A549 (cell line): ENCODE measurements around the gene NASP. TPM values are rescaled to one million over a fixed set of nuclear protein-coding genes. Genes with fewer than 3 reads are reported as not detected.

Experiments used
- ATAC-seq, 2 experiments: fragments of 200-7000 bp in 1 of 2; fragments of >200 bp in 1 of 2; cut with Nextera tagmentation in 1 of 2; cut with Tn5 transposase in 1 of 2; 3 replicates each; pipeline versions ENCODE4 v1.8.0 to v1.9.1; 2018 to 2020; ENCODE audit warnings: mild to moderate bottlenecking in 1 of 2, moderate library complexity in 1 of 2
- CTCF ChIA-PET: fragments of 300-600 bp; sonication (Branson Sonifier 250); formaldehyde crosslinking; extraction: SDS; loops from one replicate; lab custom pipeline; 2021; ENCODE audit warnings: antibody characterized with exemption, inconsistent platforms; lab: Yijun Ruan, JAX
- POLR2A ChIA-PET: fragments of 350-600 bp; formaldehyde crosslinking; extraction: SDS; loops from one replicate; lab custom pipeline; 2021; ENCODE audit warnings: antibody characterized with exemption, inconsistent platforms; lab: Yijun Ruan, JAX
- DNase-seq, 2 experiments: peaks; one replicate each; pipeline versions ENCODE4 v3.0.0 to v3.0.0-alpha.2; 2011 to 2016; ENCODE audit warnings: low read depth in 1 of 2, low spot score in 1 of 2
- FAIRE-seq: peaks from 2 replicates; lab custom pipeline; 2011; peaks lifted over from hg19 to GRCh38; lab: Jason Lieb, UNC
- H3K27ac ChIP-seq, 2 experiments: fragments of >200 bp; sonication (Bioruptor Twin); formaldehyde crosslinking; 3 replicates each; pipeline ENCODE4 v1.5.1; 2016 to 2017
- H3K4me1 ChIP-seq: fragments of >200 bp; sonication (Bioruptor Twin); formaldehyde crosslinking; 3 replicates; pipeline ENCODE4 v1.6.1; 2016
- H3K4me2 ChIP-seq: fragments of >200 bp; sonication (Bioruptor Twin); formaldehyde crosslinking; 3 replicates; pipeline ENCODE4 v1.6.1; 2016
- H3K4me3 ChIP-seq: fragments of >200 bp; sonication (Bioruptor Twin); formaldehyde crosslinking; 3 replicates; pipeline ENCODE4 v1.5.1; 2016
- H3K9me3 ChIP-seq: fragments of >200 bp; sonication (Bioruptor Twin); formaldehyde crosslinking; 3 replicates; pipeline ENCODE4 v1.6.1; 2016
- ATOH8 ChIP-seq: fragments of 250-450 bp; sonication (Bioruptor Pico); IDR thresholded peaks from 2 replicates; pipeline ENCODE4 v1.5.0; 2020; ENCODE audit warnings: low read depth, mild to moderate bottlenecking, moderate library complexity
- BCL3 ChIP-seq: fragments of >200 bp; sonication (Bioruptor Twin); formaldehyde crosslinking; IDR thresholded peaks from 3 replicates; pipeline ENCODE4 v1.6.1; 2016
- CEBPB ChIP-seq, 2 experiments: fragments of >200 bp in 1 of 2; sonication (Bioruptor Twin) in 1 of 2; formaldehyde crosslinking in 1 of 2; IDR thresholded peaks; 2 replicates each; pipeline ENCODE4 v1.6.1; 2012 to 2016
- CTCF ChIP-seq: fragments of >200 bp; sonication (Bioruptor Twin); formaldehyde crosslinking; IDR thresholded peaks from 3 replicates; pipeline ENCODE4 v1.5.1; 2016
- EHF ChIP-seq: fragments of 250-450 bp; sonication (Bioruptor Pico); IDR thresholded peaks from 2 replicates; pipeline ENCODE4 v1.5.0; 2020; ENCODE audit warnings: mild to moderate bottlenecking
- ELK1 ChIP-seq: fragments of 150-350 bp; IDR thresholded peaks from 2 replicates; pipeline ENCODE4 v1.6.1; 2014; ENCODE audit warnings: low read depth, mild to moderate bottlenecking, low read length
- ESRRA ChIP-seq: fragments of 150-350 bp; IDR thresholded peaks from 2 replicates; pipeline ENCODE4 v1.6.1; 2014; ENCODE audit warnings: mild to moderate bottlenecking, low read length, borderline replicate concordance
- FOSB ChIP-seq: fragments of 250-450 bp; sonication (Bioruptor Pico); IDR thresholded peaks from 2 replicates; pipeline ENCODE4 v1.5.0; 2020; ENCODE audit warnings: mild to moderate bottlenecking, moderate library complexity
- GATA3 ChIP-seq: IDR thresholded peaks from 2 replicates; pipeline ENCODE4 v1.6.1; 2012; ENCODE audit warnings: borderline replicate concordance
- HES2 ChIP-seq: fragments of >200 bp; sonication (Bioruptor Twin); formaldehyde crosslinking; IDR thresholded peaks from 2 replicates; pipeline ENCODE4 v1.6.1; 2016
- JUN ChIP-seq, 2 experiments: fragments of >200 bp; sonication (Bioruptor Twin); formaldehyde crosslinking; IDR thresholded peaks; 2 replicates in 1 of 2; 3 replicates in 1 of 2; pipeline ENCODE4 v1.6.1; 2016 to 2017
- MAFK ChIP-seq: fragments of 450-650 bp; IDR thresholded peaks from 2 replicates; pipeline ENCODE4 v1.6.1; 2014; ENCODE audit not compliant: partially characterized antibody
- MAZ ChIP-seq: fragments of 150-350 bp; IDR thresholded peaks from 2 replicates; pipeline ENCODE4 v1.6.1; 2014; ENCODE audit warnings: antibody characterized with exemption, low read depth, low read length, borderline replicate concordance
- PBX3 ChIP-seq: IDR thresholded peaks from 2 replicates; pipeline ENCODE4 v1.6.1; 2012
- RAD21 ChIP-seq, 2 experiments: fragments of >200 bp in 1 of 2; sonication (Bioruptor Twin) in 1 of 2; formaldehyde crosslinking in 1 of 2; IDR thresholded peaks in 1 of 2; conservative IDR thresholded peaks in 1 of 2; 2 replicates in 1 of 2; 3 replicates in 1 of 2; pipeline ENCODE4 v1.6.1; 2012 to 2018; ENCODE audit warnings: inconsistent platforms in 1 of 2
- RARB ChIP-seq: fragments of 250-450 bp; sonication (Bioruptor Pico); IDR thresholded peaks from 2 replicates; pipeline ENCODE4 v1.8.0; 2021; ENCODE audit warnings: mild to moderate bottlenecking, moderate library complexity
- REST ChIP-seq: fragments of 200-600 bp; sonication (generic); IDR thresholded peaks from 2 replicates; pipeline ENCODE4 v1.6.1; 2016; ENCODE audit warnings: antibody characterized with exemption, mild to moderate bottlenecking, moderate library complexity
- SMC3 ChIP-seq: fragments of >200 bp; sonication (Bioruptor Twin); formaldehyde crosslinking; IDR thresholded peaks from 3 replicates; pipeline ENCODE4 v1.6.1; 2018; ENCODE audit warnings: inconsistent platforms
- TFCP2L1 ChIP-seq: fragments of 250-450 bp; sonication (Bioruptor Pico); IDR thresholded peaks from 2 replicates; pipeline ENCODE4 v1.5.0; 2021; ENCODE audit warnings: mild to moderate bottlenecking
- ZFP36 ChIP-seq: fragments of 450-650 bp; IDR thresholded peaks from 2 replicates; pipeline ENCODE4 v1.6.1; 2014; ENCODE audit warnings: borderline replicate concordance; ENCODE audit not compliant: partially characterized antibody
- ZNF302 ChIP-seq: fragments of 250-450 bp; sonication (Bioruptor Pico); IDR thresholded peaks from 2 replicates; pipeline ENCODE4 v1.9.0; 2021; ENCODE audit warnings: inconsistent platforms, mild to moderate bottlenecking, moderate library complexity
- WGBS: methylation state at CpG from one replicate; pipeline ENCODE4 v1.1.6; 2017; ENCODE audit errors: missing lambda C conversion rate; 5-methylcytosine and 5-hydroxymethylcytosine counted together
- polyA plus RNA-seq, 4 experiments: library from polyadenylated mRNA; depleted of rRNA in 3 of 4; stranded (reverse); fragments of >200 nt; fragmentation: RNase III in 1 of 4; extraction: RNeasy Plus Mini Kit Qiagen cat#74134 plus additional on column Dnase treatment in 1 of 4; gene quantifications; 2 replicates in 3 of 4; 3 replicates in 1 of 4; pipeline ENCODE4 v1.2.3, GENCODE V29; 2011 to 2017

Gene NASP
- polyA plus RNA-seq, 2 of the 4 experiments (the other 2 are of a cell fraction): 139 to 272 TPM

GRCh38 chr1:45583666-45584350 lies at the start of gene NASP (continued):
- TF ChIP-seq REST (peak; percentile 38; the same call in 1 of the 2 replicates), RAD21 (conservative IDR thresholded peaks at IDR 0.05 in 1 of 2, IDR thresholded peaks at IDR 0.05 in 1 of 2) (no peak), ELK1 (no peak), BCL3 (peak; percentile 82; the same call in 2 of the 3 replicates), SMC3 (no peak), TFCP2L1 (CRISPR knock-in tag) (0 out of 2 replicates have a peak, but pooled peaks have one; percentile 53), MAZ (no peak), JUN (IDR thresholded peaks at IDR 0.05) (peak; percentile 24 to 76; a peak in 3 of 5 replicates), EHF (CRISPR knock-in tag) (no peak), MAFK (no peak), GATA3 (no peak), PBX3 (no peak), CTCF (0 out of 3 replicates have a peak, but pooled peaks have one; percentile 8), ZNF302 (no peak), ZFP36 (no peak), RARB (no peak)

GRCh38 chr1:45535988-45536766 lies 47.7 kb upstream of the NASP start:
- H3K4me2 ChIP-seq: no peak overlapping the region
- ATAC-seq (no peak), DNase-seq (no peak)
- 73% methylated on average over 6 of the region's 6 CpGs for WGBS
- TF ChIP-seq JUN (IDR thresholded peaks at IDR 0.05) (no peak), ESRRA (no peak), REST (no peak), CEBPB (IDR thresholded peaks at IDR 0.05) (no peak), HES2 (no peak), FOSB (CRISPR knock-in tag) (no peak), ATOH8 (CRISPR knock-in tag) (no peak)
- TF ChIP-seq, all 56 proteins: peak for 0
- H3K4me3 ChIP-seq: no peak overlapping the region
- no peaks in the 10 kb centered on the region for H3K9me3 ChIP-seq
- CTCF ChIA-PET: interaction anchor here (0.9 to 1.9 kb wide), 3 partner anchors 14 to 189 kb away, joined by 3 to 5 read pairs (median 3); partner anchors contain the start of gene AKR1A1
- H3K4me1 ChIP-seq: no peaks in the 10 kb centered on the region
- POLR2A ChIA-PET: interaction anchor here (1.1 to 1.6 kb wide), 2 partner anchors 14 to 15 kb away, joined by 4 to 6 read pairs; partner anchors contain the start of genes AKR1A1 and PRDX1
- FAIRE-seq: no peak
- no peak overlapping the region for H3K27ac ChIP-seq
